GM18526 (cell line): ENCODE data around the gene BLOC1S4.

ENCODE experiments used
- POLR2A ChIP-seq: IDR thresholded peaks from 3 replicates; pipeline ENCODE4 v1.6.1; 2011; ENCODE audit not compliant: insufficient read length; ENCODE audit errors: extremely low read depth

Gene BLOC1S4

GRCh38 chr4:6687947-6688878 is 27.8 kb upstream of the BLOC1S4 start:
- no peak for TF ChIP-seq POLR2A

- no peak for TF ChIP-seq POLR2A
These were observed 27.0 kb upstream of the BLOC1S4 start for GRCh38 chr4:6688879-6689505.

GRCh38 chr4:6689506-6689960 is 26.4 kb upstream of the BLOC1S4 start:
- no peak for TF ChIP-seq POLR2A

- TF ChIP-seq POLR2A = no peak
These were observed 23.6 kb upstream of the BLOC1S4 start for GRCh38 chr4:6692379-6692778.

- TF ChIP-seq POLR2A = no peak
These were observed 23.2 kb upstream of the BLOC1S4 start for GRCh38 chr4:6692806-6693205.

DNA sequence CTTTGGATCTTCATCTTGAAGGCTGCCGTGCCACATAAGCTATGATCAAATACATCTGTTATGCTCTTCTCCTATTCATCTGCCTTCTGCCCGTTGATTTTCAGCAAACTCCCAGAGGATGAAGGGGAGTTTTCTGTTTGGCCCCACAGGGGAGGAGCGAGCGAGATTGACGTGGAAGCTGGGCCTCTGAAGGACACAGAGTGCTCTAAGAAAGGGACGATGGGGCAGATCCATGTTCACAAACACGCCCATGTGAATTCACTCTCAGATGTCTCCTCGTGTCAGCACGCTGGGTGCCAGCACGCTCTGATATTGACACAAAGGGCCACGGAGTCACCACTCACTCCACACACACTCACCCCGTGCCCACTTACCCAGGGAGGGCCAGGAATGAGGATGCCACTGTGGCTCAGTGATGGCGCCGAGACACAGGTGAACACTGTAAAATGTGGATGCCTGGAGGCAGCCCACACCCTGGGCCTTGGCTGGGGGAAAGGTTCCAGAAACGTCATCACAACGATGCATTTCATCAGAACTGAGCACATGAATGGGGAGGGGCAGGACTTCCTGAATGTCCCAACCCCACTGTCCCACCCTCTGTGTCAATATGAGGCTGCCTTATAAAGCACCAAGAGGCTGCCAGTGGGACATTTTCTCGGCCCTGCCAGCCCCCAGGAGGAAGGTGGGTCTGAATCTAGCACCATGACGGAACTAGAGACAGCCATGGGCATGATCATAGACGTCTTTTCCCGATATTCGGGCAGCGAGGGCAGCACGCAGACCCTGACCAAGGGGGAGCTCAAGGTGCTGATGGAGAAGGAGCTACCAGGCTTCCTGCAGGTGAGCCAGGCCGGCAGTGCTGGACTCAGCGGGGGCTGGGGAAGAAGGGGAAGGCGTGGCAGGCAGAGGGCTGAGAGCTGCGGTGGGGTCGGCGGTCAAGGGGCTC is 22.5 kb upstream of the BLOC1S4 start, which contains the start of gene S100P:
S100P (plus strand) TSS at position 648 of the 946 bp plus-strand sequence; CDS start at position 703, 55 bp downstream.
- no peak for TF ChIP-seq POLR2A

DNA sequence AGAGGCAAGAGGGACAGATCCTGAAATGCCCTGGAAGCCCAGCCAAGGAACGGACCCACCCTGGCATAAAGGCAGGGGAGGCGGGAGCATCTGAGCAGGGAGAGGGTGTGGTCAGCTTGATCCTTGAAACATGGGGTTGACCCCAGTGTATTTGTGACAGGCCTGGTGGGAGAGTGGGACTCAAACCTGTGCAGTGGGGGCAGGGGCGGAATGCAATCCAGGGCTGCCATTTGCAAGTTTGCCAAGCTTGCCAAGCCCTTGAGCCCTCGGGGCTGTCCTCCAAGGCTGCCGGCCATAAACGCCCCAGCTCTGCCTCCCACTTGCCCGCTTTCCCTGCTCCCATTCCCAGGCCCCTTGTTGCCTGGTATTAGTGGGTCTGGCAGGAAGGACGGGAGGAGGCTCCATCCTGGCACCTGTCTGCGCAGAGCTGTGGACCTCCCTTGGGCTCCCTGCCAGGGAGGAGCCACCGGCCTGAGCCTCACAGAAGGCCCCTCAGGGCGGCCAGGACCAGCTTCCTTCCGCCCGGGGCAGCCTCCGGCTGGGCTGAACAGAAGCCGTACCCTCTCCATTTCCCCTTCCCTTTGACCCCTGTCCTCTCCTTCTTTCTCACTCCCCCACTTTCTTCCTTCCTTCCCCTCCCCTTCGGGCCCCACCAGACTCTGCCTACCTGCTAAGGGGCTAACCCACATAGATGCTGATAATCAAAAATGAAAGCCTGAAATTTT is 21.6 kb upstream of the BLOC1S4 start:
- no peak for TF ChIP-seq POLR2A

DNA sequence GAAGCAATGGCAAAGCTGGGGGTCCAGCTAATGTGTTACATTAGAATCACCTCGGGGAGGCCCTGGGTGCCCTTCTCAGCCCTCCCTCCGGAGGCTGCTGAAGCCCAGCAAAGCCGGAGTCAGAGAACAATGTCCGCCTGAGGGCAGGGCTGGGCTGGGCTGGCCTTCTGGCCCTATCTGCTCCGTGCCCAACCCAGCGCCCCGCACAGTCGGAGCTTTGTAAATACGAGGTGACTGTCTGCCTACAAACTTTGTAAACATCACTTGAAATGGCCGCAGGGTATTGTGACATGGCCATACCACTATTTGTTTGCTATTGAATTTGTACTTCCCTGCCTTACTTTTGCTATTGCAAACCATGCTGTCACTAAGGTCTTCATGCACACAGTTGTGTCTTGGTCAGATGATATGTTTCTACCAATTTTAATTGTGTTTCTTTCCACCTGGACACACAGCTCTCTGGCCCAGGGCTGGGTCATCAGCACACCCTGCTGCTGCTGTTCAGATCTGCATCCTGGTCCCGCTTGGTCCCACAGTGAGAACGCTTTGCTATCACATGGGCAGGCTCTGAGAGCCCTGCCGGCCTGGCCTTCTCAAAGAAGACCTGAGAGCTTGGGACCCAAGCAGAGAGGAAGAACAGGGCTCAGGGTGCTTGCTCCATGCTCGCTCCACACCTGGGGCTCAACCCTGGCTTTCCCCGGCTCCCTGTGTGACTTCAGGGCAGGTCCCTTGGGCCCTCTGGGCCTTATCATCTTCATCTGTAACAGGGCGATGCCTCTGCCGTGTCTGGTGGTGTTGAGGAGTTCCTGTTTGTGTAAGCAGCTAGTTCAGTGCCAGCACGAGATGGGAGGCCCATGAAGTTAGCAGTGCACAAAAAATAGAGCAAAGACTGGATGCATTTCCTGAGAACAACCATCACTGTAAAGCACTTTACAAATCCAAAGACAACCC is 20.0 kb upstream of the BLOC1S4 start:
- no peak for TF ChIP-seq POLR2A

DNA sequence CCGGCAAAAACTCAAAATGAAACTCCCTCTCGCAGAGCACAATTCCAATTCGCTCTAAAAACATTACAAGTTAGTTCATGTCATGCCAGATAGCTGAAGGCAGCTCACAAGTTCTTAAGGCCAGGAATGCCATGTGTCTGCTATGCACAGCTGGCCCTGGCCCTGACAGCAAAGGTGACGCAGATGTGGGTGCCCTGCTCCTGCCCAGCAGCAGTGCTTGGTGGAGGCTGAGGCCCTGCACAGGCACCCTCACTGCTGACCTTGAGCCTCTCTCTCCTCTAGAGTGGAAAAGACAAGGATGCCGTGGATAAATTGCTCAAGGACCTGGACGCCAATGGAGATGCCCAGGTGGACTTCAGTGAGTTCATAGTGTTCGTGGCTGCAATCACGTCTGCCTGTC is 19.4 kb upstream of the BLOC1S4 start:
- TF ChIP-seq POLR2A = no peak

DNA sequence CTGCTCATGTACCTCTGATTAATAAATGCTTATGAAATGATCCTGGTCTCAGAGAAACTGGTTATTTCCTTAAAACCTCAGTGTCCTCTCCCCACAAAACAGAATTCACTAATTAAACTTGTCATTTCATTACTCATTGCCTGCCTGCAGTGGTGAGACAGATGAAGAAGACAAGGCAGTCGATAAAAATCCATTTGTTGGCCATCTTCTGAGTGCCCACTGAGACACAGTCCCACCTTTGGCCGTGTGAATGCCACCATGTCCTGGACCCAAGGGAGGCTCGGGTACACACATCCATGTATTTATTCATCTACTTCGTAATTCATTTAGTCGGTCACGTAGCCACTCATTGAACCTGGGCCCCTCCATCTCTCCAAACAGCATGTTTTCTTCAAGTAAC is 18.8 kb upstream of the BLOC1S4 start:
- no peak for TF ChIP-seq POLR2A

DNA sequence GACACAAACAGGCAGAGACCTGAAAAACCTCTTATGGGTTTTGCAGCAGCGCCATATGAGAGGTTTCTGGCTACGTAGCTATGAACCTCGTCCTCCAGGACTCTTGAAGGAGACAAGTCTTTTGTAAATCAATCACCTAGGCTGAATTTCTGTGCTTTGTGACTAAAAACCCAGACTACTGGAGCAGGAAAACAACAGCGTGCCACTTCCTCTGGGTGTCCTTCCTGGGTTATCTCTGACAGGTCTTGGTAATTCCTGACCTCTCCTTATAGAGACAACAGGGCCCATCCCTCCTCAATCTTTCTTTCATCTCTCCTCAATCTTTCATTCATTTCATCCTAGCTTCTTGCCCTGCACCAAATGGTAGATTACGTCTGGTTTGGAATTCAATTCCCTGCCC is 16.6 kb upstream of the BLOC1S4 start:
- no peak for TF ChIP-seq POLR2A

DNA sequence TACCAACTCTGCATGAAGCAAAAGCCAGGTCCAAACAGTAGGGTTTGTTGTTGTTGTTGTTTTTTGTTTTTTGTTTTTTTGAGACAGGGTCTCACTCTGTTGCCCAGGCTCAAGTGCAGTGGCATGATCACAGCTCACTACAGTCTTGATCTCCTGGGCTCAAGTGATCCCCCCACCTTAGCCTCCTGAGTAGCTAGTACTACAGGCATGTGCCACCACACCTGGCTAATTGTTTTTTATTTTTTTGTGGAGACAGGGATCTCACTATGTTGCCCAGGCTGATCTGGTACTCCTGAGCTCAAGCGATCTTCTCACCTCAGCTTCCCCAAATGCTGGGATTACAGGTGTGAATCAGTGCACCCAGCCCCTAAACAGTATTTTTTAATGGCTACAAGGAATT is 16.1 kb upstream of the BLOC1S4 start:
- no peak for TF ChIP-seq POLR2A

DNA sequence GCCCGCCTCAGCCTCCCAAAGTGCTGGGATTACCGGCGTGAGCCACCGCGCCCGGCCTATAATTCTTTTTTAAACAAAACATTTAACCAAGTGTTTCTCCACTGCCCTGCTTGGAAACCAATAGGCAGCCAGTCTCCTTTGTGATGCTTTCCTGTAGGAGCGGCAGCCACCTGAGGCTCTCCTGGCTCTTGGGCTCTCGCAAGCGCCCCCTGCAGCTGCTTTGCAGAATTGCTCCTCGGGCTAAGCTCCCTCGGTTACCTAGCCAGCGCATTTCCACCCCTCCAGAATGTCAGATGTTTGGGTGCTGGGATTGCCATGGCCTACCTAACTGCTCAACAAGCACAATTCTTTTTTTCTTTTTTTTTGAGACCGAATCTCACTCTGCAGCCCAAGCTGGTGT is 14.6 kb upstream of the BLOC1S4 start:
- TF ChIP-seq POLR2A = no peak
